GM12872 (cell line): Measurements from ENCODE around the gene PCGF3.

Experiments
- CTCF ChIP-seq: IDR thresholded peaks from 3 replicates; pipeline ENCODE4 v1.5.1; 2011; ENCODE audit warnings: low read depth, mild to moderate bottlenecking, low read length, moderate library complexity; ENCODE audit not compliant: insufficient read depth

The PCGF3 gene

GRCh38 chr4:703336-704197 lies 2.1 kb upstream of the PCGF3 start:
- TF ChIP-seq CTCF, result no peak

GRCh38 chr4:704198-704891 lies 1.3 kb upstream of the PCGF3 start:
- no peak for TF ChIP-seq CTCF

- TF ChIP-seq CTCF, result no peak
Measured at GRCh38 chr4:704971-705277, 708 bp upstream of the PCGF3 start.

DNA sequence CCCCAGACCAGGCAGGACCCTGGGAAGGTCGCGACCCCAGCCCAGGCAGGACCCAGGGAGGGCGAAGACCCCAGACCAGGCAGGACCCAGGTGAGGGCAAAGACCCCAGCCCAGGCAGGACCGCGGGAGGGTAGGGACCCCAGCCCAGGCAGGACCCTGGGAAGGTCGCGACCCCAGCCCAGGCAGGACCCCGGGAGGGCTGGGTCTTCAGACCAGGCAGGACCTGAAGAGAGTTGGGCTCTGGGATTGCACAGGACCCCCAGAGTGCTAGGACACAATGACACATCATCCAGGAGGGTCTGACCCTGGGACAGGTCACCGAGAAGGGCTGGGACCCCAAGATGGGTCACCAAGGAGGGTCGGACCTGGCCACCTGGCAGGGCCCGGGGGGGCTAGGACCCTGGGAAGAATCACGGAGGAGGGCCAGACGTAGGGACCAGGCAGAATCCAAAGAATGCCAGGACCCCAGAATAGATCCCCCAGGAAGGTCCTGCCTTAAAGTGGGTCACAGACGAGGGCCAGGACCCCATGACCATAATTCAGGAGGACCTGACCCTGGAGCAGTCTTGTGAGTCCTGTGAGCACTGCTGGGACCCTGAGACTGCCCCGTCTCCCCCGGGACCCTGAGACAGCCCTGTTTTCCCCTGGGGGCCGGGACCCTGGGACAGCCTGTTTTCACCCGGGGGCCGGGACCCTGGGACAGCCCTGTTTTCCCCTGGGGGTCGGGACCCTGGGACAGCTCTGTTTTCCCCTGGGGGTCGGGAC lies 1.4 kb downstream of the PCGF3 start:
- TF ChIP-seq CTCF, result no peak

DNA sequence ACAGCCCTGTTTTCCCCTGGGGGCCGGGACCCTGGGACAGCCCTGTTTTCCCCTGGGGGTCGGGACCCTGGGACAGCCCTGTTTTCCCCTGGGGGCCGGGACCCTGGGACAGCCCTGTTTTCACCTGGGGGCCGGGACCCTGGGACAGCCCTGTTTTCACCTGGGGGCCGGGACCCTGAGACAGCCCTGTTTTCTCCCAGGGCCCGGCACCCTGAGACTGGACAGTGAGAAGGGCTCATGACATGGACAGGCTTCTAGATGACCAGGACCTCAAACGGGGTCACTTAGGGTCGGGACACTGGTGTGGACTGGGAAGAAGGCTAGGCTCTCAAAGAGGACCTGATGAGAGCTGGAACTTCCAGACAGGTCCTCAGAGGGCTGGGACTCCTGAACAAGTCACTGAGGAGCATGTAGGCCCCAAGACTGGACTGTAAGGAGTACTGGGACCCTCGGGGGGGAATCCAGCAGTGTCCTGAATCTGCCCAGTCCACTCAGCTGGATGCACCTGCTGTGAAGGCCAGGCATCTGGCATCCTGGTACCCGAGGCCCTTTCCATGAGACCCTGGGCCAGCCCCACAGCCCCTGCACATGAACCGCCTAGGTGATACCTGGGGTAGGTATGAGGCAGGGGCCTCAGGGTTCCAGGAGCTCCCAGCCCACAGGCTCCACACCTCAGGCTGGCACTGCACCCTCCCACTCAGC lies 2.4 kb downstream of the PCGF3 start:
- no peak for TF ChIP-seq CTCF

DNA sequence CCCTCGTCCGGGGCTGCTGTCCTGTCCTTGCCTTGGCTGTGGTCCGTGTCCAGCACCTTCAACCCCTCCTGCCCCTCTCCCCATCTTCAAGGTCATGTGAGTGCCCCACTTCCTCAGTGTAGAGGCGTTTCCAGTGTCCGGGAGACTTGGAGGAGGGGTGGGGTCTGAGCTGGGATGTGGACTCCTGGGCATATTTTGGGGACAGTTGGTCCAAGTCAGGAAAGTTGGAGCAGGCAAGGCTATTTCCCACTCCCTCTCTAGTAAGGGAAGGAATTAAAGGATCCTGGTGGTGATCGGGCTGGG lies 3.0 kb downstream of the PCGF3 start:
- TF ChIP-seq CTCF, result no peak

- TF ChIP-seq CTCF, result no peak
Measured at GRCh38 chr4:709348-709747, 3.7 kb downstream of the PCGF3 start.
